ENCODE measurements around the gene NLN. TPM values are rescaled to one million over a fixed set of nuclear protein-coding genes. Genes with fewer than 3 reads are reported as not detected.

The NLN gene
- total and polyA plus RNA-seq, 2 experiments from 2014 or later: 16.4 to 24.3 TPM

- DNase-seq (ENCODE audit: low spot score): no peak
- Histone ChIP-seq H3K9me2 (replicated peaks; ENCODE audit: insufficient read depth) (no peaks in the 10 kb centered on the region), H3K9me3 (ENCODE audit: low read depth) (no peaks in the 10 kb centered on the region), H3K4me2 (no peak overlapping the region), H4K20me1 (ENCODE audit: insufficient read depth, poor library complexity, severe bottlenecking) (no peaks in the 10 kb centered on the region), H3K4me1 (ENCODE audit: insufficient read depth) (no peaks in the 10 kb centered on the region), H3K27me3 (no peaks in the 10 kb centered on the region), H3K4me3 (no peak overlapping the region), H3K79me2 (no peaks in the 10 kb centered on the region), H3K27ac (no peak overlapping the region), H2AFZ (no peak overlapping the region), H3K36me3 (replicated peaks; ENCODE audit: insufficient read depth, low read depth) (no peaks in the 10 kb centered on the region)
- 97% methylated on average over 3 of the region's 3 CpGs for WGBS (ENCODE audit: low lambda C conversion rate, missing lambda C conversion rate)
- TF ChIP-seq EZH2 (IDR thresholded peaks at IDR 0.05; ENCODE audit: borderline replicate concordance) (no peak), EZH2phosphoT487 (IDR thresholded peaks at IDR 0.05; ENCODE audit: low read depth, severe bottlenecking, unreplicated experiment) (no peak)
- TF ChIP-seq, protein P1, sequence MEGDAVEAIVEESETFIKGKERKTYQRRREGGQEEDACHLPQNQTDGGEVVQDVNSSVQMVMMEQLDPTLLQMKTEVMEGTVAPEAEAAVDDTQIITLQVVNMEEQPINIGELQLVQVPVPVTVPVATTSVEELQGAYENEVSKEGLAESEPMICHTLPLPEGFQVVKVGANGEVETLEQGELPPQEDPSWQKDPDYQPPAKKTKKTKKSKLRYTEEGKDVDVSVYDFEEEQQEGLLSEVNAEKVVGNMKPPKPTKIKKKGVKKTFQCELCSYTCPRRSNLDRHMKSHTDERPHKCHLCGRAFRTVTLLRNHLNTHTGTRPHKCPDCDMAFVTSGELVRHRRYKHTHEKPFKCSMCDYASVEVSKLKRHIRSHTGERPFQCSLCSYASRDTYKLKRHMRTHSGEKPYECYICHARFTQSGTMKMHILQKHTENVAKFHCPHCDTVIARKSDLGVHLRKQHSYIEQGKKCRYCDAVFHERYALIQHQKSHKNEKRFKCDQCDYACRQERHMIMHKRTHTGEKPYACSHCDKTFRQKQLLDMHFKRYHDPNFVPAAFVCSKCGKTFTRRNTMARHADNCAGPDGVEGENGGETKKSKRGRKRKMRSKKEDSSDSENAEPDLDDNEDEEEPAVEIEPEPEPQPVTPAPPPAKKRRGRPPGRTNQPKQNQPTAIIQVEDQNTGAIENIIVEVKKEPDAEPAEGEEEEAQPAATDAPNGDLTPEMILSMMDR (IDR thresholded peaks at IDR 0.05; ENCODE audit: poor library complexity): no peak
Observed at GRCh38 chr5:65682148-65682547, 39.9 kb upstream of the NLN start.

DNA sequence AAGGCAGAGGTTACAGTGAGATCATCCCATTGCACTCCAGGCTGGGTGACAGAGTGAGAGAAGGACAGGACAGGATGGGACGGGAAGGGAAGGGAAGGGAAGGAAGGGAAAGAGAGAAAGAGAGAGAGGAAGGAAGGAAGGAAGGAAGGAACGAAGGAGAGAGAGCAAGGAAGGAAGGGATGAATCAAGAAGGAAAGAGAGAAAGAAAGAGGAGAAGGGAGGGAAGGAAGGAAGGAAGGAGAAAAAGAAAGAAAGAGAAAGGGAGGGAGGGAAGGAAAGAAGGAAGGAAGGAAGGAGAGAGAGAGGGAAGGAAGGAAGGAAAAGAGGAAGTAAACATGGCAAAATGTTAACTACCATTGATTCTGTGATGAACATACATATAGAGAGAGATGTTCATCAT, 28.9 kb upstream of the NLN start:
- no peak for DNase-seq (ENCODE audit: low spot score)
- 74% methylated on average over 2 of the region's 2 CpGs for WGBS (ENCODE audit: low lambda C conversion rate, missing lambda C conversion rate)
- Histone ChIP-seq H3K4me3 (no peak overlapping the region), H3K27ac (no peak overlapping the region), H3K79me2 (no peaks in the 10 kb centered on the region), H2AFZ (no peak overlapping the region), H4K20me1 (ENCODE audit: insufficient read depth, poor library complexity, severe bottlenecking) (no peaks in the 10 kb centered on the region), H3K4me2 (no peak overlapping the region), H3K27me3 (no peaks in the 10 kb centered on the region), H3K36me3 (replicated peaks; ENCODE audit: insufficient read depth, low read depth) (no peaks in the 10 kb centered on the region), H3K9me2 (replicated peaks; ENCODE audit: insufficient read depth) (no peaks in the 10 kb centered on the region), H3K9me3 (ENCODE audit: low read depth) (no peaks in the 10 kb centered on the region), H3K4me1 (ENCODE audit: insufficient read depth) (no peaks in the 10 kb centered on the region)
- TF ChIP-seq, protein P1 (IDR thresholded peaks at IDR 0.05; ENCODE audit: poor library complexity): no peak
- no peak for TF ChIP-seq EZH2phosphoT487 (IDR thresholded peaks at IDR 0.05; ENCODE audit: low read depth, severe bottlenecking, unreplicated experiment)
- no peak for TF ChIP-seq EZH2 (IDR thresholded peaks at IDR 0.05; ENCODE audit: borderline replicate concordance)

DNA sequence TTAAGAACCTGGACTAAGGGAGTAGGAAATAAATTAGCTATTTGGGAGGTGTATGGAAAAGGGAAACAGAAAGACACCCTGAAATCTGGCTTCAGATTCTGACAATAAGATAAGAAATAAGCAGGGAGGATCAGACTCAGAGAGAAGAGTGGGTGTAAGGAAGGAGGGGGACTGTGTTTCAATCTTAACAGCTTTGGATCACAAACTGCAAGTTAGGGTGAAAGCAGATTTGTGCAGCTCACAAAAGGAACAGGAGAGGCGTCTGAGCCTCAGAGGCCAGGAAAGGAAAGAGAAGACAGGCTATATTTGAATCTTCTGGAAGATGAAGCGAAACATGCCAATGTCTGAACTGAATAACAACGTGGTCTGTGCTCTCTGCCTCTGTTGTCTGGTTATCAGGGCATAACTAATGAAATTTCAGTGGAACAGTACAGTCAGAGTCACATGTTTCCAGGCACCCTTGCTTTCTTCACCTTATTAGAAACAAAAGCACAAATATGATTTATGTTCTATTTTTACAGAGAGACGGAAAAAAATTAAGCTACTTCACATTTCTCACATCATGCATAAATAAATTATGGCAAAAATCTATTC, 26.7 kb upstream of the NLN start:
- no peak overlapping the region for H3K4me3 ChIP-seq
- TF ChIP-seq EZH2phosphoT487 (IDR thresholded peaks at IDR 0.05; ENCODE audit: low read depth, severe bottlenecking, unreplicated experiment): no peak
- no peaks in the 10 kb centered on the region for H4K20me1 ChIP-seq (ENCODE audit: insufficient read depth, poor library complexity, severe bottlenecking)
- H3K27me3 ChIP-seq: no peaks in the 10 kb centered on the region
- no peaks in the 10 kb centered on the region for H3K36me3 ChIP-seq (replicated peaks; ENCODE audit: insufficient read depth, low read depth)
- H3K4me2 ChIP-seq: no peak overlapping the region
- no peak overlapping the region for H2AFZ ChIP-seq
- no peaks in the 10 kb centered on the region for H3K4me1 ChIP-seq (ENCODE audit: insufficient read depth)
- no peak overlapping the region for H3K27ac ChIP-seq
- H3K79me2 ChIP-seq: no peaks in the 10 kb centered on the region
- no peaks in the 10 kb centered on the region for H3K9me2 ChIP-seq (replicated peaks; ENCODE audit: insufficient read depth)
- no peaks in the 10 kb centered on the region for H3K9me3 ChIP-seq (ENCODE audit: low read depth)
- no peak for DNase-seq (ENCODE audit: low spot score)
- 86% methylated on average over 4 of the region's 4 CpGs for WGBS (ENCODE audit: low lambda C conversion rate, missing lambda C conversion rate)

DNA sequence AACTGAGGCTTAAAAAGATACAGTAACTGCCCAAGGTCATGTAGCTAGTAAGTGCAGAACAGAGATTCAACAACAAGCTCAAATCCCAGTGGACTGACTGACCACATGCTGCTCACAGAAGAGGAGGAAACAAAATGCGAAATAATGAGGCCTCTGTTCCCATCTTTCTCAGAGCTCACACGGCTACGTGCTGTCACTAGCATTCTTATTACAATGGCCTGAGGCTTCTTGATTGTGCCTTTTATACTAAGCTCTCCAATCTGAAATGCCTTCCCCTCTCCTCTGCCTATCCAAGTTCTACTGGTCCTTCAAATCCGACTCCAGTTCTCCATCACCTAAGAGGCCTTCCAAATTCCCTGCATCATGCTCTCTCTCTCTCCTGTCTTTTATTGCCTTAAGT, 26.1 kb upstream of the NLN start:
- TF ChIP-seq EZH2phosphoT487 (IDR thresholded peaks at IDR 0.05; ENCODE audit: low read depth, severe bottlenecking, unreplicated experiment) (no peak), EZH2 (IDR thresholded peaks at IDR 0.05; ENCODE audit: borderline replicate concordance) (no peak)
- TF ChIP-seq, protein P1 (IDR thresholded peaks at IDR 0.05; ENCODE audit: poor library complexity): no peak
- 90% methylated on average over 4 of the region's 4 CpGs for WGBS (ENCODE audit: low lambda C conversion rate, missing lambda C conversion rate)
- H3K4me3 ChIP-seq: no peak overlapping the region

More for the DNA sequence above, 26.1 kb upstream of the NLN start:
- Histone ChIP-seq H3K4me2 (no peak overlapping the region), H3K9me2 (replicated peaks; ENCODE audit: insufficient read depth) (no peaks in the 10 kb centered on the region), H3K27ac (no peak overlapping the region), H3K79me2 (no peaks in the 10 kb centered on the region), H3K36me3 (replicated peaks; ENCODE audit: insufficient read depth, low read depth) (no peaks in the 10 kb centered on the region), H3K9me3 (ENCODE audit: low read depth) (no peaks in the 10 kb centered on the region), H2AFZ (no peak overlapping the region), H4K20me1 (ENCODE audit: insufficient read depth, poor library complexity, severe bottlenecking) (no peaks in the 10 kb centered on the region), H3K4me1 (ENCODE audit: insufficient read depth) (no peaks in the 10 kb centered on the region), H3K27me3 (no peaks in the 10 kb centered on the region)
- DNase-seq (ENCODE audit: low spot score): no peak

Measured in hepatocyte (in vitro differentiated cells).